ENCODE data around the gene PTK6. TPM values are rescaled to one million over a fixed set of nuclear protein-coding genes. Genes with fewer than 3 reads are reported as not detected.

The PTK6 gene
- total RNA-seq, 4 donors from 2014 or later: 0.06 to 1.2 (median 0.23) TPM

DNA sequence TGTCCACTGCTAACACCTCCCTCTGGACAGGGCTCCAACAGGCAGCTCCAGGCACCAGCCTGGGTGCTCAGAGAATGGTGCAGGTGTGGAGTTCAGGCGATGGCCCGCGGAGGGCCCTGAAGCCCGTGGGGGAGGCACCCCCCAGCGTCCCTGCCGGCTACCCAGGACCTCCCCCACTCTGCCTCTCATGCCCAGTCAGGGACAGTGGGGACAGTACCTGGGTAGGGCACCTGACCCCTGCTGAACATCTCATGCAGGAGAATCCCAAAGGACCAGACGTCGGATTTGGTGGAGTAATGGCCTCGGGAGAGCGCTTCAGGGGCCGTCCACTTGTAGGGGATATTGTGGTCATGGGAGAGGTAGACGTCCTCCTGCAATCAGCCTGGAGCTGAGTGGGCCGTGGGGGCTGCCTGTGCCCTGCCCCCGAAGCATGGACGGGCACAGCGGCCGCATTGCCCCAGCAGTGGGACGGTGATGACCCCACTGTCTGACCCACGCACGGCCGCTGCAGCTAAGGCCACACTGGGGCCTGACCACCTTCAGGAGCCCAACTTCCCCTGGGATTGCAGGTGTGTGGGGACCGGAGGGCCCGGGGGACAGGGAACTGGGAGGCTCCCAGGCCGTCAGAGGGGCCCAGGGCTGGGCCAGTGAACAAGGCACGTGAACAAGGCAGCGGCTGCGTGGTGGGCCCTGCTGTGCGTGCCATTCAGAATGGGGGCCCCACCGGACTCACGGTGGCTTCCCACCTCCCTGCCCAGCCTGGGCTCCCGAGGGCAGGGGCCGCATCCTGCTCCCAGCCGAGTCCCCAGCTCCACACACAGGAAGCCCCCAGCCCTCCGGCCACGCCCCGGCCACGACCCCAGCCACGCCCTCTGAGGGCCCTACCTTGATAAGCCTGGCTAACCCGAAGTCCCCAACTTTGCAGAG, 7.1 kb downstream of the PTK6 start:
- Histone ChIP-seq H3K4me1 (peaks cover 3 to 8% (median 5%) of the 10 kb centered on the region in 4 donors), H3K27ac (replicated peaks in 1 of 4) (no peak overlapping the region)

DNA sequence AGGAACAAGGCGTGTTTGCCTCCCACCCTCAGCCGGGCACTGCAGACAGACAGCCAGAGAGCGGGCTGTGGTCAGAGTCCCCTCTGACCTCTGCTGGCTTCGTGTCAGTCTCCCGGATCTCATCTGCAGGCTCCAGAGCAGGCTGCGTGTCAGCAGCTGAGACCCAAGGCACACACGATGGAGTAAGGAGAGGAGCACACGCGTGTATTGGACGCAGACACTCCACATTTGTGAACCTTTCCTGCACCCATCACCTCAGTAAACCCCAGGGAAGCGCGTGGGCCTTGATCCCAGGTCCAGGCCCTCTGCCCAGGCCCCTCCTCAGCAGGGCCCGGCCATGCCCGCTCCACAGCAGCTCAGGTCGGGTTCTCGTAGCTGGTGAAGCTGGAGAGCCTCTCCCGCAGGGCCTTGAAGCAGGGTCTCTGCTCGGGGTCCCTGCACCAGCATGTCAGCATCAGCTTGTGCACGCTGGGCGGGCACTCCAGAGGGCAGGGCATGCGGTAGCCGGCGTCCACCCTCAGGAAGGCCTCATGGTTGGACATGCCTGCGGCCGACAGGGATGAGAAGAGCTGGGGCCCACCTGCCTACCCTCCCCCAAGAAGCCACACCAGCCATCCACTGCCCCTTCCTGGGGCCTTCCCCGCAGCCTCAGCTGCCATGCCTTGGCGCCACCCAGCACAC, 7.9 kb downstream of the PTK6 start:
- DNase-seq (ENCODE audit: extremely low spot score): no peak
- Histone ChIP-seq H3K9me3 (no peaks in the 10 kb centered on the region), H3K4me3 (no peak overlapping the region), H3K27me3 (peaks cover 0 to 39% (median 4%) of the 10 kb centered on the region in 4 donors), H3K4me1 (no peaks in the 10 kb centered on the region), H3K27ac (replicated peaks in 1 of 4) (no peak overlapping the region), H3K36me3 (no peaks in the 10 kb centered on the region)
- no peak for TF ChIP-seq EP300 (IDR thresholded peaks at IDR 0.05)
- no peak for TF ChIP-seq POLR2AphosphoS5 (IDR thresholded peaks at IDR 0.05)
- TF ChIP-seq POLR2A (IDR thresholded peaks at IDR 0.05; ENCODE audit: low read depth): no peak
- TF ChIP-seq, protein P1, sequence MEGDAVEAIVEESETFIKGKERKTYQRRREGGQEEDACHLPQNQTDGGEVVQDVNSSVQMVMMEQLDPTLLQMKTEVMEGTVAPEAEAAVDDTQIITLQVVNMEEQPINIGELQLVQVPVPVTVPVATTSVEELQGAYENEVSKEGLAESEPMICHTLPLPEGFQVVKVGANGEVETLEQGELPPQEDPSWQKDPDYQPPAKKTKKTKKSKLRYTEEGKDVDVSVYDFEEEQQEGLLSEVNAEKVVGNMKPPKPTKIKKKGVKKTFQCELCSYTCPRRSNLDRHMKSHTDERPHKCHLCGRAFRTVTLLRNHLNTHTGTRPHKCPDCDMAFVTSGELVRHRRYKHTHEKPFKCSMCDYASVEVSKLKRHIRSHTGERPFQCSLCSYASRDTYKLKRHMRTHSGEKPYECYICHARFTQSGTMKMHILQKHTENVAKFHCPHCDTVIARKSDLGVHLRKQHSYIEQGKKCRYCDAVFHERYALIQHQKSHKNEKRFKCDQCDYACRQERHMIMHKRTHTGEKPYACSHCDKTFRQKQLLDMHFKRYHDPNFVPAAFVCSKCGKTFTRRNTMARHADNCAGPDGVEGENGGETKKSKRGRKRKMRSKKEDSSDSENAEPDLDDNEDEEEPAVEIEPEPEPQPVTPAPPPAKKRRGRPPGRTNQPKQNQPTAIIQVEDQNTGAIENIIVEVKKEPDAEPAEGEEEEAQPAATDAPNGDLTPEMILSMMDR (IDR thresholded peaks at IDR 0.05): no peak
- 81% methylated on average over 23 of the region's 27 CpGs for WGBS
- intact Hi-C loops (cut with DNase I): no loop called here

More for the DNA sequence above, 7.1 kb downstream of the PTK6 start:
- no peaks in the 10 kb centered on the region for H3K9me3 ChIP-seq
- TF ChIP-seq POLR2AphosphoS5 (IDR thresholded peaks at IDR 0.05) (no peak), EP300 (IDR thresholded peaks at IDR 0.05) (no peak), POLR2A (IDR thresholded peaks at IDR 0.05; ENCODE audit: low read depth) (no peak)
- TF ChIP-seq, protein P1 (IDR thresholded peaks at IDR 0.05): no peak
- no peaks in the 10 kb centered on the region for H3K36me3 ChIP-seq
- 81% methylated on average over 11 of the region's 39 CpGs for whole genome bisulfite sequencing
- no peak overlapping the region for H3K4me3 ChIP-seq
- peaks cover 0 to 47% (median 10%) of the 10 kb centered on the region in 4 donors for H3K27me3 ChIP-seq
- intact Hi-C loops (cut with DNase I): loop anchor here (10.0 kb wide), 1 partner anchor 125 kb away; the partner anchor contains the start of genes RTEL1 and STMN3
- no peak for DNase-seq (ENCODE audit: extremely low spot score)

DNA sequence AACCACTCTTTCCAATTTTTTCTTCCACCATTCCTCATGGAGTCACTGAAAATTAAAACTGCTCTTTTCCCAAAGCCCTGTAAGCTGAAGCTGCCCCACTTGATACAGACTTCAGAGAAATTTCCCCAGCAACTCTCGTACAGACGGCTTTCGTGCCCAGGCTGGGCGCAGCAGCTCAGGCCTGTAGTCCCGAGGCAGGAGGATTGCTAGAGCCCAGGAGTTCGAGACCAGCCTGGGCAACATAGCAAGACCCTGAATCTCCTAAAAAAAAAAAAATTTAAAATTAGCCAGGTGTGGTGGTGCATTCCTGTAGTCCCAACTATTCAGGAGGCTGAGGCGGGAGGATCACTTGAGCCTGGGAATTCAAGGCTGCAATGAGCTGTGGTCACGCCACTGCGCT, 10.0 kb downstream of the PTK6 start:
- TF ChIP-seq EP300 (IDR thresholded peaks at IDR 0.05) (no peak), POLR2A (IDR thresholded peaks at IDR 0.05; ENCODE audit: low read depth) (no peak), POLR2AphosphoS5 (IDR thresholded peaks at IDR 0.05) (no peak)
- TF ChIP-seq, protein P1 (IDR thresholded peaks at IDR 0.05): no peak
- no peak for DNase-seq (ENCODE audit: extremely low spot score)
- Histone ChIP-seq H3K36me3 (peaks cover 0 to 17% (median 8%) of the 10 kb centered on the region in 4 donors), H3K27ac (replicated peaks in 1 of 4) (no peak overlapping the region), H3K27me3 (peaks cover 0 to 18% (median 0%) of the 10 kb centered on the region in 4 donors), H3K4me1 (peaks cover 8 to 14% (median 9%) of the 10 kb centered on the region in 4 donors), H3K4me3 (no peak overlapping the region), H3K9me3 (no peaks in the 10 kb centered on the region)
- whole genome bisulfite sequencing: 86% methylated on average over 9 of the region's 9 CpGs
- intact Hi-C loops (cut with DNase I): no loop called here

DNA sequence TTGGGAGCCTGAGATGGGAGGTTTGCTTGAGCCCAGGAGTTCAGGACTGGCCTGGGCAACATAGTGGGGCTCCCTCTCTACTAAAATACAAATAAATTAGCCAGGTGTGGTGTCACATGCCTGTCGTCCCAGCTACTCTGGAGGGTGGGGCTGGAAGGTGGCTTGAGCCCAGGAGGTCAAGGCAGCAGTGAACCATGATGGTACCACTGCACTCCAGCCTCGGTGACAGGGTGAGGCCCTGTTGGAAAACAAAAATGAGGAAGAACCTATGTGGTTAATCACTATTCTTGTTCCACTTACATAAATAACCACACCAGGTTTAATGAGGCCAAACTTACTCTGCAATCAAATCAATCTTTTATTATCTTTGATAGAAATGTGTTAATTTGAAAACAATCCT, 11.2 kb downstream of the PTK6 start:
- Histone ChIP-seq H3K9me3 (no peaks in the 10 kb centered on the region), H3K4me3 (no peak overlapping the region), H3K27me3 (peaks cover 0 to 11% (median 0%) of the 10 kb centered on the region in 4 donors), H3K36me3 (peaks cover 0 to 21% (median 9%) of the 10 kb centered on the region in 4 donors), H3K4me1 (peaks cover 20 to 25% (median 20%) of the 10 kb centered on the region in 4 donors), H3K27ac (replicated peaks in 1 of 4) (no peak overlapping the region)
- no peak for DNase-seq (ENCODE audit: extremely low spot score)
- no peak for TF ChIP-seq EP300 (IDR thresholded peaks at IDR 0.05)
- TF ChIP-seq POLR2A (IDR thresholded peaks at IDR 0.05; ENCODE audit: low read depth): no peak
- TF ChIP-seq POLR2AphosphoS5 (IDR thresholded peaks at IDR 0.05): no peak
- TF ChIP-seq, protein P1 (IDR thresholded peaks at IDR 0.05): no peak
- 17% methylated on average over 2 of the region's 2 CpGs for WGBS
- intact Hi-C loops (cut with DNase I): no loop called here
